ENCODE data around the gene MED12L. TPM values are rescaled to one million over a fixed set of nuclear protein-coding genes. Genes with fewer than 3 reads are reported as not detected.
"Not testable (repeated sequence)": the region's sequence is repeated elsewhere in the genome, so short reads cannot be mapped to it uniquely, and the experiment has no call there.

Gene MED12L
- total RNA-seq, 2 donors from 2014 or later: 1.8 to 6.2 TPM

GRCh38 chr3:151224268-151224866, 138.9 kb downstream of the MED12L start:
- H3K9me3 ChIP-seq (ENCODE audit: control insufficient read depth, low read length, poor library complexity, severe bottlenecking): peaks cover 3% of the 10 kb centered on the region
- Mint-ChIP-seq H3K27me3 (no peaks in the 10 kb centered on the region), H3K4me1 (peaks cover 32% of the 10 kb centered on the region), H3K4me3 (peak overlapping the region; percentile 25), H3K27ac (peak overlapping the region; percentile 92), H3K36me3 (ENCODE audit: low read depth) (peaks cover 3% of the 10 kb centered on the region)
- DNase-seq (no peak), ATAC-seq (no peak)

GRCh38 chr3:151225040-151225975, 139.8 kb downstream of the MED12L start:
- peaks cover 3% of the 10 kb centered on the region for H3K9me3 ChIP-seq (ENCODE audit: control insufficient read depth, low read length, poor library complexity, severe bottlenecking)
- H3K4me1 Mint-ChIP-seq: peaks cover 35% of the 10 kb centered on the region
- H3K27me3 Mint-ChIP-seq: no peaks in the 10 kb centered on the region
- H3K36me3 Mint-ChIP-seq (ENCODE audit: low read depth): peaks cover 3% of the 10 kb centered on the region
- ATAC-seq: peak; percentile 65
- DNase-seq: no peak
- peak overlapping the region; percentile 74 for H3K4me3 Mint-ChIP-seq
- peak overlapping the region; percentile 92 for H3K27ac Mint-ChIP-seq

- peaks cover 43% of the 10 kb centered on the region for H3K4me1 Mint-ChIP-seq
- ATAC-seq: peak; percentile 30
Measured at GRCh38 chr3:151226088-151226563, 140.7 kb downstream of the MED12L start.

GRCh38 chr3:151226825-151227224, 141.4 kb downstream of the MED12L start:
- peak overlapping the region; percentile 92 for H3K27ac Mint-ChIP-seq
- peaks cover 46% of the 10 kb centered on the region for H3K4me1 Mint-ChIP-seq
- DNase-seq (no peak), ATAC-seq (no peak)
- H3K4me3 Mint-ChIP-seq: no peak overlapping the region
- no peaks in the 10 kb centered on the region for H3K9me3 ChIP-seq (ENCODE audit: control insufficient read depth, low read length, poor library complexity, severe bottlenecking)
- H3K27me3 Mint-ChIP-seq: no peaks in the 10 kb centered on the region
- peaks cover 3% of the 10 kb centered on the region for H3K36me3 Mint-ChIP-seq (ENCODE audit: low read depth)

More at GRCh38 chr3:151226088-151226563, 140.7 kb downstream of the MED12L start:
- no peaks in the 10 kb centered on the region for H3K27me3 Mint-ChIP-seq
- peaks cover 2% of the 10 kb centered on the region for H3K9me3 ChIP-seq (ENCODE audit: control insufficient read depth, low read length, poor library complexity, severe bottlenecking)
- peaks cover 3% of the 10 kb centered on the region for H3K36me3 Mint-ChIP-seq (ENCODE audit: low read depth)
- peak overlapping the region; percentile 92 for H3K27ac Mint-ChIP-seq
- peak overlapping the region; percentile 74 for H3K4me3 Mint-ChIP-seq
- no peak for DNase-seq

- H3K27ac Mint-ChIP-seq: peak overlapping the region; percentile 92
- H3K36me3 Mint-ChIP-seq (ENCODE audit: low read depth): peaks cover 3% of the 10 kb centered on the region
- ATAC-seq: peak; percentile 7
Measured at GRCh38 chr3:151227266-151227806, 141.9 kb downstream of the MED12L start.

GRCh38 chr3:151227807-151228665, 142.6 kb downstream of the MED12L start:
- Mint-ChIP-seq H3K4me3 (no peak overlapping the region), H3K4me1 (peaks cover 49% of the 10 kb centered on the region), H3K36me3 (ENCODE audit: low read depth) (peaks cover 3% of the 10 kb centered on the region), H3K27ac (peak overlapping the region; percentile 92), H3K27me3 (no peaks in the 10 kb centered on the region)
- ATAC-seq: peak; percentile 76
- DNase-seq: peak; percentile 41 to 66 (median 53)
- no peaks in the 10 kb centered on the region for H3K9me3 ChIP-seq (ENCODE audit: control insufficient read depth, low read length, poor library complexity, severe bottlenecking)

More at GRCh38 chr3:151227266-151227806, 141.9 kb downstream of the MED12L start:
- Mint-ChIP-seq H3K4me1 (peaks cover 49% of the 10 kb centered on the region), H3K27me3 (no peaks in the 10 kb centered on the region), H3K4me3 (no peak overlapping the region)
- no peaks in the 10 kb centered on the region for H3K9me3 ChIP-seq (ENCODE audit: control insufficient read depth, low read length, poor library complexity, severe bottlenecking)
- no peak for DNase-seq

GRCh38 chr3:151228666-151229040, 143.2 kb downstream of the MED12L start:
- H3K36me3 Mint-ChIP-seq (ENCODE audit: low read depth): peaks cover 3% of the 10 kb centered on the region
- H3K27me3 Mint-ChIP-seq: no peaks in the 10 kb centered on the region
- no peaks in the 10 kb centered on the region for H3K9me3 ChIP-seq (ENCODE audit: control insufficient read depth, low read length, poor library complexity, severe bottlenecking)
- peak overlapping the region; percentile 92 for H3K27ac Mint-ChIP-seq
- ATAC-seq (no peak), DNase-seq (no peak)
- no peak overlapping the region for H3K4me3 Mint-ChIP-seq
- H3K4me1 Mint-ChIP-seq: peaks cover 49% of the 10 kb centered on the region

GRCh38 chr3:151230646-151231045, 145.2 kb downstream of the MED12L start:
- Mint-ChIP-seq H3K27me3 (no peaks in the 10 kb centered on the region), H3K4me1 (peaks cover 37% of the 10 kb centered on the region), H3K36me3 (ENCODE audit: low read depth) (peaks cover 3% of the 10 kb centered on the region), H3K27ac (peak overlapping the region; percentile 95), H3K4me3 (peak overlapping the region; percentile 72)
- no peaks in the 10 kb centered on the region for H3K9me3 ChIP-seq (ENCODE audit: control insufficient read depth, low read length, poor library complexity, severe bottlenecking)
- ATAC-seq: no peak
- no peak for DNase-seq

- not testable (repeated sequence) for H3K36me3 Mint-ChIP-seq (ENCODE audit: low read depth); ATAC-seq; H3K27me3 Mint-ChIP-seq; H3K27ac Mint-ChIP-seq; H3K9me3 ChIP-seq (ENCODE audit: control insufficient read depth, low read length, poor library complexity, severe bottlenecking); H3K4me3 Mint-ChIP-seq; DNase-seq
- H3K4me1 Mint-ChIP-seq: peaks cover 26% of the 10 kb centered on the region
Measured at GRCh38 chr3:151232403-151232802, 146.9 kb downstream of the MED12L start.

GRCh38 chr3:151232991-151233390, 147.5 kb downstream of the MED12L start:
- DNase-seq (no peak), ATAC-seq (no peak)
- Mint-ChIP-seq H3K36me3 (ENCODE audit: low read depth) (no peaks in the 10 kb centered on the region), H3K4me1 (peaks cover 20% of the 10 kb centered on the region), H3K27me3 (no peaks in the 10 kb centered on the region), H3K4me3 (no peak overlapping the region), H3K27ac (peak overlapping the region; percentile 34)
- H3K9me3 ChIP-seq (ENCODE audit: control insufficient read depth, low read length, poor library complexity, severe bottlenecking): no peaks in the 10 kb centered on the region

GRCh38 chr3:151234825-151235224, 149.4 kb downstream of the MED12L start:
- Mint-ChIP-seq H3K36me3 (ENCODE audit: low read depth) (no peaks in the 10 kb centered on the region), H3K4me3 (no peak overlapping the region), H3K27ac (no peak overlapping the region), H3K4me1 (peaks cover 19% of the 10 kb centered on the region), H3K27me3 (no peaks in the 10 kb centered on the region)
- no peak for ATAC-seq
- H3K9me3 ChIP-seq (ENCODE audit: control insufficient read depth, low read length, poor library complexity, severe bottlenecking): no peaks in the 10 kb centered on the region
- DNase-seq: no peak

- H3K36me3 Mint-ChIP-seq (ENCODE audit: low read depth): no peaks in the 10 kb centered on the region
- H3K4me3 Mint-ChIP-seq: no peak overlapping the region
- DNase-seq: no peak
- no peaks in the 10 kb centered on the region for H3K9me3 ChIP-seq (ENCODE audit: control insufficient read depth, low read length, poor library complexity, severe bottlenecking)
- H3K27me3 Mint-ChIP-seq: no peaks in the 10 kb centered on the region
- H3K4me1 Mint-ChIP-seq: peaks cover 10% of the 10 kb centered on the region
- no peak for ATAC-seq
- no peak overlapping the region for H3K27ac Mint-ChIP-seq
Measured at GRCh38 chr3:151236316-151236715, 150.9 kb downstream of the MED12L start.

All from T-helper 17 cell (primary cell).